Activated CD4-positive, alpha-beta T cell treated with anti-CD3 and anti-CD28 coated beads, Interleukin-10, Interleukin-2, amounts not matched to agents 100 ng/mL and 50 ng/mL, durations not matched to agents 16 hours and 8 hours (primary cell): ENCODE measurements around the gene ATXN10.
"Not testable (repeated sequence)": the region's sequence is repeated elsewhere in the genome, so short reads cannot be mapped to it uniquely, and the experiment has no call there.

Experiments
- DNase-seq: peaks from one replicate; pipeline ENCODE4 v3.0.0-alpha.2; 2020

ATXN10 gene

GRCh38 chr22:45671783-45672563 is at the start of gene ATXN10:
TSS of gene ATXN10 (plus strand) at chr22:45671834. CDS start at chr22:45672064, 230 bp downstream.
- DNase-seq, result peak; percentile 81

GRCh38 chr22:45621836-45622600 is 49.6 kb upstream of the ATXN10 start:
- no peak for DNase-seq

- DNase-seq, result not testable (repeated sequence)
These were observed 48.0 kb upstream of the ATXN10 start for GRCh38 chr22:45623464-45624145.

GRCh38 chr22:45626198-45626651 is 45.4 kb upstream of the ATXN10 start:
- no peak for DNase-seq

GRCh38 chr22:45627489-45628233 is 44.0 kb upstream of the ATXN10 start:
- DNase-seq, result no peak

- DNase-seq, result no peak
These were observed 43.1 kb upstream of the ATXN10 start for GRCh38 chr22:45628515-45628914.

- no peak for DNase-seq
These were observed 42.1 kb upstream of the ATXN10 start for GRCh38 chr22:45629469-45630089.

- DNase-seq, result no peak
These were observed 41.2 kb upstream of the ATXN10 start for GRCh38 chr22:45630436-45630835.

- DNase-seq, result no peak
These were observed 40.3 kb upstream of the ATXN10 start for GRCh38 chr22:45631140-45631840.

GRCh38 chr22:45631841-45632238 is 39.8 kb upstream of the ATXN10 start:
- DNase-seq, result no peak

GRCh38 chr22:45632791-45633515 is 38.7 kb upstream of the ATXN10 start:
- DNase-seq, result no peak

- no peak for DNase-seq
These were observed 35.0 kb upstream of the ATXN10 start for GRCh38 chr22:45636683-45637082.

GRCh38 chr22:45638197-45638596 is 33.4 kb upstream of the ATXN10 start:
- DNase-seq, result no peak

- DNase-seq, result peak; percentile 65
These were observed 32.5 kb upstream of the ATXN10 start for GRCh38 chr22:45638834-45639746.

- peak; percentile 49 for DNase-seq
These were observed 31.9 kb upstream of the ATXN10 start for GRCh38 chr22:45639747-45640102.

GRCh38 chr22:45640291-45640940 is 31.2 kb upstream of the ATXN10 start:
- DNase-seq, result peak; percentile 10

GRCh38 chr22:45640941-45641621 is 30.6 kb upstream of the ATXN10 start:
- DNase-seq, result no peak

GRCh38 chr22:45642986-45643385 is 28.6 kb upstream of the ATXN10 start:
- peak; percentile 35 for DNase-seq

GRCh38 chr22:45644714-45645113 is 26.9 kb upstream of the ATXN10 start:
- no peak for DNase-seq
